ENCODE results near the gene PON1. TPM values are rescaled to one million over a fixed set of nuclear protein-coding genes. Genes with fewer than 3 reads are reported as not detected.

The PON1 gene
- total RNA-seq, 4 donors from 2014 or later: not detected

GRCh38 chr7:95298091-95298490, 26.2 kb downstream of the PON1 start:
- TF ChIP-seq CTCF (IDR thresholded peaks at IDR 0.05): no peak
- no peak for TF ChIP-seq POLR2A (IDR thresholded peaks at IDR 0.05)
- intact Hi-C loops (cut with DNase I; ENCODE audit: low total_unique reads): no loop called here
- Histone ChIP-seq H3K9me3 (no peaks in the 10 kb centered on the region), H3K27me3 (no peaks in the 10 kb centered on the region), H3K36me3 (no peaks in the 10 kb centered on the region), H3K27ac (no peak overlapping the region), H3K4me3 (no peak overlapping the region), H3K4me1 (no peaks in the 10 kb centered on the region)
- no peak for DNase-seq

GRCh38 chr7:95297041-95297440, 27.3 kb downstream of the PON1 start:
- Histone ChIP-seq H3K27me3 (no peaks in the 10 kb centered on the region), H3K4me3 (no peak overlapping the region), H3K9me3 (no peaks in the 10 kb centered on the region), H3K27ac (no peak overlapping the region), H3K36me3 (no peaks in the 10 kb centered on the region), H3K4me1 (no peaks in the 10 kb centered on the region)
- intact Hi-C loops (cut with DNase I; ENCODE audit: low total_unique reads): no loop called here
- no peak for DNase-seq
- TF ChIP-seq POLR2A (IDR thresholded peaks at IDR 0.05): no peak
- no peak for TF ChIP-seq CTCF (IDR thresholded peaks at IDR 0.05)

GRCh38 chr7:95296456-95296855, 27.9 kb downstream of the PON1 start:
- Histone ChIP-seq H3K36me3 (no peaks in the 10 kb centered on the region), H3K27ac (no peak overlapping the region), H3K4me3 (no peak overlapping the region), H3K9me3 (no peaks in the 10 kb centered on the region), H3K4me1 (no peaks in the 10 kb centered on the region), H3K27me3 (no peaks in the 10 kb centered on the region)
- intact Hi-C loops (cut with DNase I; ENCODE audit: low total_unique reads): no loop called here
- no peak for TF ChIP-seq CTCF (IDR thresholded peaks at IDR 0.05)
- TF ChIP-seq POLR2A (IDR thresholded peaks at IDR 0.05): no peak
- DNase-seq: no peak

GRCh38 chr7:95295397-95295796, 28.9 kb downstream of the PON1 start:
- intact Hi-C loops (cut with DNase I; ENCODE audit: low total_unique reads): no loop called here
- TF ChIP-seq CTCF (IDR thresholded peaks at IDR 0.05) (no peak), POLR2A (IDR thresholded peaks at IDR 0.05) (no peak)
- DNase-seq: no peak
- no peaks in the 10 kb centered on the region for H3K4me1 ChIP-seq
- no peak overlapping the region for H3K27ac ChIP-seq
- no peaks in the 10 kb centered on the region for H3K27me3 ChIP-seq
- no peaks in the 10 kb centered on the region for H3K36me3 ChIP-seq
- no peak overlapping the region for H3K4me3 ChIP-seq
- no peaks in the 10 kb centered on the region for H3K9me3 ChIP-seq

- H3K36me3 ChIP-seq: no peaks in the 10 kb centered on the region
- DNase-seq: no peak
- H3K4me1 ChIP-seq: no peaks in the 10 kb centered on the region
- intact Hi-C loops (cut with DNase I; ENCODE audit: low total_unique reads): no loop called here
- H3K9me3 ChIP-seq: no peaks in the 10 kb centered on the region
- no peak for TF ChIP-seq POLR2A (IDR thresholded peaks at IDR 0.05)
- no peak for TF ChIP-seq CTCF (IDR thresholded peaks at IDR 0.05)
- H3K27me3 ChIP-seq: no peaks in the 10 kb centered on the region
- no peak overlapping the region for H3K4me3 ChIP-seq
- H3K27ac ChIP-seq: no peak overlapping the region
These were observed 34.0 kb downstream of the PON1 start for GRCh38 chr7:95290166-95290830.

All from uterus (tissue), 4 donors.